Measurements from ENCODE around the gene P2RY8. TPM values are rescaled to one million over a fixed set of nuclear protein-coding genes. Genes with fewer than 3 reads are reported as not detected.
"Not testable (repeated sequence)": the region's sequence is repeated elsewhere in the genome, so short reads cannot be mapped to it uniquely, and the experiment has no call there.

Gene P2RY8
- total RNA-seq, 4 donors from 2014 or later: 1.7 to 5.5 (median 2.9) TPM

DNA sequence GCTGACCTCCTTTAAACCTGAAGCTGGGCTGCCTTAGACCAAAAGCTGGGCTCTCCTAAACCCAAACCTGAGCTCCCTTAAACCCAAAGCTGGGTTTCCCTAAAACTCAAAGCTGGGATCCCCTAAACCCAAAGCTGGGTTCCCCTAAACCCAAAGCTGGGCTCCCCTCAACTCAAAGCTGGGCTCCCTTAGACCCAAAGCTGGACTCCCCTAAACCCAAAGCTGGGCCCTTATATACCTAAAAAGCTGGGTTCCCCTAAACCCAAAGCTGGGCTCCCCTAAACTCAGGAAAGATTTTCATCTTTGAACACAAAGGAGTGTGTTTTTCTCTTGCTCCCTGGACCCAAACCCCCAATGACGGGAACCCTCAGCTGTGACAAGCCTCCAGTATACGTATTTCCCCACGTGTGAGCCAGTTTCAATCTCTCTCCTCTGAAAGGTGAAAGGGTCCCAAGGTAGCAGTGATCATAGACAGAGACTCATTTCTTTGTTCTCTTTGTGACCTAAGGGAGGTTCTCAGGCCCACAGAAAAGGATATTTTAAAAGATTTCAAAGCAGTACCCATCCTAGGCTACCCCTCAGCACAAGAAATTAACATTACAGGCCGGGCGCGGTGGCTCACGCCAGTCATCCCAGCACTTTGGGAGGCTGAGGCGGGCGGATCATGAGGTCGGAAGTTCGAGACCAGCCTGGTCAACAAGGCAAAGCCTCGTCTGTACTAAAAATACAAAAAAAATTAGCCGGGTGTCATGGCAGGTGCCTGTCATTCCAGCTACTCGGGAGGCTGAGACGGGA, 52.9 kb downstream of the P2RY8 start:
- TF ChIP-seq, protein P1, sequence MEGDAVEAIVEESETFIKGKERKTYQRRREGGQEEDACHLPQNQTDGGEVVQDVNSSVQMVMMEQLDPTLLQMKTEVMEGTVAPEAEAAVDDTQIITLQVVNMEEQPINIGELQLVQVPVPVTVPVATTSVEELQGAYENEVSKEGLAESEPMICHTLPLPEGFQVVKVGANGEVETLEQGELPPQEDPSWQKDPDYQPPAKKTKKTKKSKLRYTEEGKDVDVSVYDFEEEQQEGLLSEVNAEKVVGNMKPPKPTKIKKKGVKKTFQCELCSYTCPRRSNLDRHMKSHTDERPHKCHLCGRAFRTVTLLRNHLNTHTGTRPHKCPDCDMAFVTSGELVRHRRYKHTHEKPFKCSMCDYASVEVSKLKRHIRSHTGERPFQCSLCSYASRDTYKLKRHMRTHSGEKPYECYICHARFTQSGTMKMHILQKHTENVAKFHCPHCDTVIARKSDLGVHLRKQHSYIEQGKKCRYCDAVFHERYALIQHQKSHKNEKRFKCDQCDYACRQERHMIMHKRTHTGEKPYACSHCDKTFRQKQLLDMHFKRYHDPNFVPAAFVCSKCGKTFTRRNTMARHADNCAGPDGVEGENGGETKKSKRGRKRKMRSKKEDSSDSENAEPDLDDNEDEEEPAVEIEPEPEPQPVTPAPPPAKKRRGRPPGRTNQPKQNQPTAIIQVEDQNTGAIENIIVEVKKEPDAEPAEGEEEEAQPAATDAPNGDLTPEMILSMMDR (IDR thresholded peaks at IDR 0.05): no peak
- ATAC-seq (ENCODE audit: low FRiP score): no peak
- no peak for DNase-seq (ENCODE audit: low spot score)

DNA sequence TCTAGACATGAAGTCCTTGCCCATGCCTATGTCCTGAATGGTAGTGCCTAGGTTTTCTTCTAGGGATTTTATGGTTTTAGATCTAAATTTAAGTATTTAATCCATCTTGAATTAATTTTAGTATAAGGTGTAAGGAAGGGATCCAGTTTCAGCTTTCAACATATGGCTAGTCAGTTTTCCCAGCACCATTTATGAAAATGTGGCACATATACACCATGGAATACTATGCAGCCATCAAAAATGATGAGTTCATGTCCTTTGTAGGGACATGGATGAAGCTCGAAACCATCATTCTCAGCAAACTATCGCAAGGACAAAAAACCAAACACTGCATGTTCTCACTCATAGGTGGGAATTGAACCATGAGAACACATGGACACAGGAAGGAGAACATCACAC, 54.5 kb downstream of the P2RY8 start:
- ATAC-seq (ENCODE audit: low FRiP score): not testable (repeated sequence)

DNA sequence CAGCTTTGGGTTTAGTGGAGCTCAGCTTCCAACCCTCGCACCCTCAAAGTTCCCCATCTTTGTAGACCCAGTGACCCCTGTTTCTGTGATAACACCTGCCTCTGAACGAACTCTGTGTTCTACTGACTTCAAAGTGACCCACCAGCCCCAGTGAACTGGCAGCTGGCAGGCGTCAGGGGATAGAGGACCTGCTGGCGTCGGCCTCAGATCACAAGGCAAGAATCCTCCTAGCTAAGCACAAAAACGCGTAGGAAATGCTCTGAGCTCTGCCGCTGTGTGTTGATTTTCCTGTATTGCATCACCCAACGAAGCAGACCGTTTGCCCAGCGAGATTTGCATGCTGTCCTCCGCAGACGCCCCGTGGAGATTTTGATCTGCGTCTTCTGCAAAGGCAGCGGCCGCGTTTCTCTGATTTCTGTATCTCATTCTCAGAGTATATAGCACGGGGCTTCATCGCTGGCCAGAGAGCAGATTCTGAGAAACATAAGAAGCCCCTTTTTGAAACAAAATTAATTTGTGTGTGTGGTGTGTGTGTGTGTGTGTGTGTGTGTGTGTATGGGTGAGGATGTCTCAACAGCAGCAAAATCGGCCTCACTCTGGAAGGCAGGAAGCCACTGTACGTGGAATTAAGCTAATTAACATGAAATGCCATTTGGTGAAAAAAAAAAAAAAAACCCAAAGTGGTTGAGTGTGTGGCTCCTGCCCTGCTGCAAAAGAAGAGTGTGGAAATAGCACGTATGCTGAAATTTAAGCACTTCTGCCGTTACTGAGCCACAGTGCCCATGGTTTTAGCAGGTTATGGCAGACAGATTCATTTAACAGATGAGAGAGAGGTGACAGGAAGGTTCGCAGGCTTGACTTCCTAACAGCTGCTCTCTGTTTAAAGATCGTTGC, 55.1 kb downstream of the P2RY8 start:
- DNase-seq (ENCODE audit: low spot score) (no peak), ATAC-seq (ENCODE audit: low FRiP score) (no peak)
- TF ChIP-seq, protein P1 (IDR thresholded peaks at IDR 0.05): no peak

More for the DNA sequence above, 54.5 kb downstream of the P2RY8 start:
- not testable (repeated sequence) for DNase-seq (ENCODE audit: low spot score)

- DNase-seq (ENCODE audit: low spot score) (no peak), ATAC-seq (ENCODE audit: low FRiP score) (no peak)
- TF ChIP-seq, protein P1 (IDR thresholded peaks at IDR 0.05): no peak
Observed at GRCh38 chrX:1480082-1480785, 56.8 kb downstream of the P2RY8 start.

DNA sequence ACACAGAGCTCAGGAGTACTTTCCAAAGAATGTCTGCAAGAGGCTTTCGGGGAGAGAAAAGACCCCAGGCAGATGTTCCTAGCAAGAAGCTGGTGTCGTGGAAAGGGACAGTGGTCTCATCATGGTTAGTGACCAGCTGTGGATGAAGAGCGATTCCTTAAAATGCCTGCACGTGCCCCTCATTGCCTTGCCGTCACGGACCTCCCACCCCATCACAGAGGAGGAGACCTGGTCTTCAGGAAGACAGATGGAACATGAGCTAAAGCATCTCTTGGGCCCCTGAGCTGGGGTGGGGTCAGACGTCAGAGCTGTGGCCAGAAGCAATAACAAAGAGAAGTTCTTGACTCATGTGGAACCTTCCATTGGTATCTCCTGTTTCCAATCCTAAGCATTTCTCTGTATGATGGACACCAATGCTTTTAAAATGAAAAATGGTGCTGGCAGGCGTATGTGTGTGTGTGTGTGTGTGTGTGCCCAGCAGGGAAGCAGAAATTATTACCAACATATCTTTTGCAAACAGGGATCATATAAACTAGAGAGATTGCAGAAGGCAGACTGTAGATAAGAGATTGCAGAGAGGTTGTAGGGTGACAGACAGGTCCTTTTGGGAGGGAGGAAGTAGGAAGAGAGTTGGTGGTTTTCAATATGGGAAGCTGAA, 59.1 kb downstream of the P2RY8 start:
- no peak for DNase-seq (ENCODE audit: low spot score)
- TF ChIP-seq, protein P1 (IDR thresholded peaks at IDR 0.05): no peak
- ATAC-seq (ENCODE audit: low FRiP score): no peak

DNA sequence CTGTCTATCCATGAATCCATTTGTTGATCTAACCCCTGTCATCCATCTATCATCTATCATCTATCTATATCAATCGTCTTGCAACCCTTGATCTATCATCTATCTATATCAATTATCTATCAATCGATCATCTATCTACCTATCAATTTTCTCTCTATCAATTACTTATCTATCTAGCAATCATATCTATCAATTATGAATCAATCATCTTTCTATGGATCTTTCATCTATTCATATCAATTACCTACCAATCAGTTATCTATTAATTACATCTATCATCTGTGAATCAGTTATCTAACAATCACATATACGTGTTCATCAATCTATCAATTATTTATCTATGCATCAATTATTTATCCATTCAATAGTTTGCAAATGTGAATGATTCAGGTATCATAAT, 59.8 kb downstream of the P2RY8 start:
- DNase-seq (ENCODE audit: low spot score): no peak
- no peak for ATAC-seq (ENCODE audit: low FRiP score)
- TF ChIP-seq, protein P1 (IDR thresholded peaks at IDR 0.05): no peak
